Epithelial cell of proximal tubule (primary cell): ENCODE measurements around the gene EPB41L1. TPM values are rescaled to one million over a fixed set of nuclear protein-coding genes. Genes with fewer than 3 reads are reported as not detected.

Source experiments
- DNase-seq: peaks from one replicate; pipeline ENCODE4 v3.0.0-alpha.2; 2011; ENCODE audit warnings: low read depth
- H3K4me3 ChIP-seq: 2 replicates; pipeline ENCODE4 v1.5.1; 2011; ENCODE audit warnings: low read depth, mild to moderate bottlenecking, low read length
- CTCF ChIP-seq: conservative IDR thresholded peaks from 2 replicates; pipeline ENCODE4 v1.5.1; 2012; ENCODE audit warnings: low read depth, mild to moderate bottlenecking, low read length
- total RNA-seq: library from RNA; depleted of rRNA; stranded (reverse); fragments of >200 nt; gene quantifications from 2 replicates; pipeline ENCODE4 v1.2.3, GENCODE V29; 2015

Gene EPB41L1
- total RNA-seq, 1 donor from 2014 or later: 17.4 TPM

- H3K4me3 ChIP-seq: no peak overlapping the region
- no peak for TF ChIP-seq CTCF
- no peak for DNase-seq
Measured at GRCh38 chr20:36207602-36208001, 53.1 kb downstream of the EPB41L1 start.

- TF ChIP-seq CTCF: no peak
Measured at GRCh38 chr20:36208257-36208656, 53.7 kb downstream of the EPB41L1 start.

GRCh38 chr20:36210436-36211021 is 56.0 kb downstream of the EPB41L1 start:
- no peak for DNase-seq
- no peak overlapping the region for H3K4me3 ChIP-seq
- TF ChIP-seq CTCF: peak; percentile 67

More at GRCh38 chr20:36208257-36208656, 53.7 kb downstream of the EPB41L1 start:
- DNase-seq: no peak
- no peak overlapping the region for H3K4me3 ChIP-seq

- no peak for TF ChIP-seq CTCF
- H3K4me3 ChIP-seq: no peak overlapping the region
- DNase-seq: no peak
Measured at GRCh38 chr20:36213362-36213761, 58.8 kb downstream of the EPB41L1 start.

- no peak overlapping the region for H3K4me3 ChIP-seq
- peak; percentile 63 for TF ChIP-seq CTCF
- no peak for DNase-seq
Measured at GRCh38 chr20:36214684-36215256, 60.2 kb downstream of the EPB41L1 start.

GRCh38 chr20:36215778-36216177 is 61.2 kb downstream of the EPB41L1 start:
- TF ChIP-seq CTCF: no peak
- DNase-seq: no peak
- no peak overlapping the region for H3K4me3 ChIP-seq
